IMR-90 (cell line): ENCODE results near the gene GRPR. TPM values are rescaled to one million over a fixed set of nuclear protein-coding genes. Genes with fewer than 3 reads are reported as not detected.

Experiments used
- ATAC-seq: fragments of 200-7000 bp; cut with Tn5 transposase; 2 replicates; pipeline ENCODE4 v1.9.1; 2020; ENCODE audit warnings: low read depth, mild to moderate bottlenecking, moderate library complexity
- BruUV-seq: library from RNA; stranded (reverse); fragments of 400-500 nt; replicated peaks from 2 replicates; lab custom pipeline; 2021; lab: Mats Ljungman, UMichigan
- CTCF ChIA-PET: fragments of 300-600 bp; formaldehyde crosslinking; extraction: SDS; loops from one replicate; lab custom pipeline; 2021; ENCODE audit warnings: antibody characterized with exemption; lab: Yijun Ruan, JAX
- POLR2A ChIA-PET: fragments of 300-600 bp; sonication (Branson Sonifier 250); formaldehyde crosslinking; loops from one replicate; lab custom pipeline; 2022; ENCODE audit warnings: antibody characterized with exemption; ENCODE audit not compliant: unreplicated experiment; lab: Charles Lee
- DNase-seq: peaks from one replicate; pipeline ENCODE4 v3.0.0; 2013
- H2AFZ ChIP-seq: replicated peaks from 2 replicates; pipeline ENCODE3; 2013; ENCODE audit warnings: low read length, mild to moderate bottlenecking; ENCODE audit not compliant: poor library complexity
- H2AK5ac ChIP-seq: 2 replicates; pipeline ENCODE4 v1.6.1; 2013; ENCODE audit warnings: low read depth, low read length, inconsistent platforms
- H2AK9ac ChIP-seq: replicated peaks from 2 replicates; pipeline ENCODE3; 2013; ENCODE audit warnings: mild to moderate bottlenecking, low read depth, low read length, moderate library complexity; ENCODE audit not compliant: poor library complexity
- H2BK120ac ChIP-seq: 2 replicates; pipeline ENCODE4 v1.6.1; 2013; ENCODE audit warnings: low read depth, low read length, inconsistent platforms
- H2BK15ac ChIP-seq: 3 replicates; pipeline ENCODE4 v1.6.1; 2013; ENCODE audit warnings: low read depth, low read length, inconsistent platforms
- H2BK20ac ChIP-seq: 2 replicates; pipeline ENCODE4 v1.6.1; 2013; ENCODE audit warnings: low read depth, mild to moderate bottlenecking, inconsistent platforms, low read length, moderate library complexity
- H2BK5ac ChIP-seq: 2 replicates; pipeline ENCODE4 v1.6.1; 2013; ENCODE audit warnings: mild to moderate bottlenecking, low read depth, low read length, inconsistent platforms; ENCODE audit not compliant: poor library complexity, severe bottlenecking
- H3K14ac ChIP-seq: replicated peaks from 2 replicates; pipeline ENCODE4 v1.6.1; 2013; ENCODE audit warnings: low read depth, low read length, inconsistent platforms
- H3K18ac ChIP-seq: 2 replicates; pipeline ENCODE4 v1.6.1; 2013; ENCODE audit warnings: low read depth, low read length, control low read depth
- H3K23ac ChIP-seq: 2 replicates; pipeline ENCODE4 v1.6.1; 2013; ENCODE audit warnings: low read depth, low read length, inconsistent platforms
- H3K27ac ChIP-seq: 2 replicates; pipeline ENCODE4 v1.5.1; 2013; ENCODE audit warnings: mild to moderate bottlenecking, control low read depth, low read length; ENCODE audit not compliant: insufficient read depth
- H3K27me3 ChIP-seq: 2 replicates; pipeline ENCODE4 v1.6.1; 2013; ENCODE audit warnings: low read length; ENCODE audit not compliant: control insufficient read depth, insufficient read depth
- H3K36me3 ChIP-seq: 2 replicates; pipeline ENCODE4 v1.6.1; 2013; ENCODE audit warnings: low read length, mixed read lengths; ENCODE audit not compliant: control insufficient read depth, insufficient read depth
- H3K4ac ChIP-seq: 2 replicates; pipeline ENCODE4 v1.6.1; 2013; ENCODE audit warnings: low read depth, low read length, inconsistent platforms
- H3K4me1 ChIP-seq: 2 replicates; pipeline ENCODE4 v1.6.1; 2013; ENCODE audit warnings: low read length, mixed read lengths; ENCODE audit not compliant: control insufficient read depth, insufficient read depth
- H3K4me2 ChIP-seq: 2 replicates; pipeline ENCODE4 v1.6.1; 2013; ENCODE audit warnings: low read depth, mild to moderate bottlenecking, control low read depth, low read length, moderate library complexity
- H3K4me3 ChIP-seq: 2 replicates; pipeline ENCODE4 v1.5.1; 2013; ENCODE audit warnings: low read depth, mild to moderate bottlenecking, control low read depth, low read length, moderate library complexity; ENCODE audit not compliant: insufficient read depth
- H3K56ac ChIP-seq: 2 replicates; pipeline ENCODE4 v1.6.1; 2013; ENCODE audit warnings: low read length, inconsistent platforms; ENCODE audit not compliant: insufficient read depth; ENCODE audit errors: extremely low read depth
- H3K79me1 ChIP-seq, 2 experiments: 2 replicates each; pipeline ENCODE4 v1.6.1; 2013; ENCODE audit warnings: low read length in 2 of 2, inconsistent platforms in 1 of 2, low read depth in 1 of 2
- H3K9ac ChIP-seq: 2 replicates; pipeline ENCODE4 v1.6.1; 2013; ENCODE audit warnings: low read depth, low read length, control low read depth
- H3K9me1 ChIP-seq: 2 replicates; pipeline ENCODE4 v1.6.1; 2013; ENCODE audit warnings: low read length, inconsistent platforms; ENCODE audit not compliant: insufficient read depth
- H3K9me3 ChIP-seq: 2 replicates; pipeline ENCODE4 v1.6.1; 2013; ENCODE audit warnings: low read length; ENCODE audit not compliant: control insufficient read depth, insufficient read depth
- H4K20me1 ChIP-seq: 2 replicates; pipeline ENCODE4 v1.6.1; 2013; ENCODE audit warnings: low read length, inconsistent platforms; ENCODE audit not compliant: insufficient read depth
- H4K5ac ChIP-seq: 2 replicates; pipeline ENCODE4 v1.6.1; 2013; ENCODE audit warnings: mild to moderate bottlenecking, low read depth, low read length, control low read depth
- H4K8ac ChIP-seq, 2 experiments: 2 replicates each; pipeline ENCODE4 v1.6.1; 2013; ENCODE audit warnings: low read depth in 2 of 2, low read length in 2 of 2, control low read depth in 1 of 2, inconsistent platforms in 1 of 2
- H4K91ac ChIP-seq: 2 replicates; pipeline ENCODE4 v1.6.1; 2013; ENCODE audit warnings: low read depth, low read length, inconsistent platforms; ENCODE audit not compliant: insufficient read depth
- RFX5 ChIP-seq: IDR thresholded peaks from 2 replicates; pipeline ENCODE4 v1.8.0; 2012; ENCODE audit warnings: low read depth, mild to moderate bottlenecking, low read length, moderate library complexity
- WGBS, 2 experiments: methylation state at CpG; one replicate each; pipeline versions ENCODE4 v1.1.5 to v1.1.7; 2013; ENCODE audit warnings: missing lambda C conversion rate in 2 of 2; ENCODE audit not compliant: insufficient read length in 1 of 2; ENCODE audit errors: extremely low coverage in 2 of 2; 5-methylcytosine and 5-hydroxymethylcytosine counted together
- dilution Hi-C: fragments of 300-500 bp; cut with HindIII; formaldehyde crosslinking; loops from one replicate; pipeline ENCODE4 v1.14.3; 2018; ENCODE audit warnings: low sequenced_read_pairs; ENCODE audit not compliant: unreplicated experiment
- in situ Hi-C: fragments of 300-500 bp; cut with MboI; formaldehyde crosslinking; loops from 3 replicates; pipeline ENCODE4 v1.14.3; 2019; ENCODE audit warnings: low sequenced_read_pairs, inconsistent platforms, mixed read lengths
- intact Hi-C: fragments of 100-400 bp; cut with micrococcal nuclease; formaldehyde crosslinking; loops from 2 replicates; pipeline ENCODE4 v1.10.0; 2022
- polyA plus RNA-seq, 3 experiments: library from polyadenylated mRNA; depleted of rRNA; stranded (reverse); fragments of >200 nt; gene quantifications; 2 replicates each; pipeline ENCODE4 v1.2.3, GENCODE V29; 2012; ENCODE audit warnings: low replicate concordance in 1 of 3
- total RNA-seq: library from RNA; depleted of rRNA; stranded (reverse); fragments of >200 nt; gene quantifications from 2 replicates; pipeline ENCODE4 v1.2.3, GENCODE V29; 2012

GRPR gene
- total and polyA plus RNA-seq, 2 of the 4 experiments (the other 2 are of a cell fraction): 9.2 to 13.6 TPM

DNA sequence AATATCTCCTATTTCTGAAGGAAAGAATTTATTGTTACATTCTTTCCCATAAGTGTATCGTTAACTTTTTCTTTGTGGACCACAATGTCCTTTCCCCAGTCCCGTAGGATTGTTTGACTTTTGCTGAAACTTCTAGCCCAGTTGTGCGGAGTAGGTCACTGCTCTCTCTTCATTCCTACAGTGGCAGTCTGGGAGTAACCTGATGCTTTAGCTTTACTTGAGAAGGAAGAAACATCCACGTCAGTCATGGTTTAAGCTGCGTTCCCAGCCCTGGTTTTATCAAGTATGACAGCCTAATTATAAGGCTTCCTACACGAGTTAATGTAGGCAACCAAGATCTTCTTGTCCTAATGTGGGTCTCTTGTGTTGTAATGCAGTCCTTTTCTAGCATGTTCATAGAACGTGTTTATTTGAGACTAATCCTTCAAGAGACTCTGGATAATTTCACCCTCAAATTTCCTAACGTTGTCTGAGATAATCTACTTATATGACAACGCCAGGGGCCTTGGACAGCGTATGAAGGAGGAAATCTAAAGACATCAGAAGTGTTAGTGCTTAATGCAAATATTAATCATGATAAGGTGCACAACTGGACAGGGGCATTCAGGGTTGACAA, 40.8 kb upstream of the GRPR start:
- Histone ChIP-seq H3K9me3 (no peaks in the 10 kb centered on the region), H3K23ac (no peak overlapping the region), H3K4me3 (no peak overlapping the region), H3K4me2 (no peak overlapping the region), H3K14ac (no peak overlapping the region), H3K79me1 (no peaks in the 10 kb centered on the region), H3K56ac (no peak overlapping the region), H3K18ac (no peak overlapping the region), H2BK5ac (no peak overlapping the region), H2AK5ac (no peak overlapping the region), H3K27me3 (peaks cover 1% of the 10 kb centered on the region; the same call in 1 of the 2 replicates), H4K5ac (no peak overlapping the region), H3K36me3 (no peaks in the 10 kb centered on the region), H3K9ac (no peak overlapping the region), H2BK20ac (no peak overlapping the region), H4K20me1 (no peaks in the 10 kb centered on the region), H4K91ac (no peak overlapping the region), H2AK9ac (no peak overlapping the region), H3K9me1 (no peaks in the 10 kb centered on the region), H4K8ac (no peak overlapping the region), H2BK120ac (no peak overlapping the region), H3K27ac (no peak overlapping the region), H3K4me1 (no peaks in the 10 kb centered on the region), H3K4ac (no peak overlapping the region), H2AFZ (no peak overlapping the region), H2BK15ac (no peak overlapping the region)
- DNase-seq (no peak), ATAC-seq (no peak)
- TF ChIP-seq RFX5: no peak
- no TSS peak for BruUV-seq
- in situ Hi-C loops (no loop called here), dilution Hi-C loops (no loop called here), intact Hi-C loops (no loop called here)
- CTCF ChIA-PET: no interaction called here
- no CpG with 5 or more reads among the region's 10 CpGs for WGBS, 2 experiments
- POLR2A ChIA-PET: no interaction called here
